Ramos (cell line): ENCODE measurements around the gene KCNG4.

Experiments used
- in situ Hi-C: fragments of 300-500 bp; cut with MboI; formaldehyde crosslinking; loops from one replicate; pipeline ENCODE4 v1.14.3; 2022; ENCODE audit warnings: low sequenced_read_pairs; ENCODE audit not compliant: unreplicated experiment

The KCNG4 gene

DNA sequence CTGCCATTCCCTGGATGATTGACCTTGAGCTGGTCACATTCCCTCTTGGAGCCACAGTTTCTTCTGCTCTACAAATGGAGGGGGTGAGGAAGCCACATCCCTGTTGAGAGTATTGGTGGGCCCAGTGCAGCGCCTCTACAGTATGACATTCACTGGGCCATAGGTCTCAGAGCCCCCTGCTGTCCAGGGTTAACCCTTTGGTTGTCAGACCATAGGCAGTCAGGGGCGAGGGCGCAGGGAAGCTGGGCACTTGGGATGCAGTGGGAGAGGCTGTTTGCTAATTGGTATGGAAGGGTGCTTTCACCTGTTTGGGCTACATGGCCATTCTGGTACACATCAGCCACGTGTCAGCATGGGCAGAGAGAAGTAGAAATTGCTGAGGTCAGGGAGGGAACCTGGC lies 27.6 kb upstream of the KCNG4 start:
- in situ Hi-C loops = no loop called here

DNA sequence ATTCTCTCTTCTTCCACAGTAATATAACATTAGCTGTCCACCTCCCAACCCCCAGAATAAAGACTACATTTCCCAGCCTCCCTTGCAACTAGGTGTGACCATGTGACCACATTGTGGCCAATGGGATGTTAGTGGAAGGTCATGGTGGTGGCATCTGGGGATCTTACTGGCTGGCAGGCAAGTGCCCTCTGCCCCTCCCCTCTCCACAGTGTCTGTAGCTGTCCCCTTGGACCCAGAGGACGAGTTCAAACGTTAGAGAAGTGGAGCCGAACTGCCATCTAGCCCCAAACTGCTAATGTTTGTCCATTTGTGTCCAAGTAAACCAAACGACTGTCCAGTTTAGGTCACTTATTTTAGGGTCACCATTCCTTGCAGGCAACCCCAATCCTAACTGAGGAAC lies 26.6 kb upstream of the KCNG4 start:
- in situ Hi-C loops = no loop called here

DNA sequence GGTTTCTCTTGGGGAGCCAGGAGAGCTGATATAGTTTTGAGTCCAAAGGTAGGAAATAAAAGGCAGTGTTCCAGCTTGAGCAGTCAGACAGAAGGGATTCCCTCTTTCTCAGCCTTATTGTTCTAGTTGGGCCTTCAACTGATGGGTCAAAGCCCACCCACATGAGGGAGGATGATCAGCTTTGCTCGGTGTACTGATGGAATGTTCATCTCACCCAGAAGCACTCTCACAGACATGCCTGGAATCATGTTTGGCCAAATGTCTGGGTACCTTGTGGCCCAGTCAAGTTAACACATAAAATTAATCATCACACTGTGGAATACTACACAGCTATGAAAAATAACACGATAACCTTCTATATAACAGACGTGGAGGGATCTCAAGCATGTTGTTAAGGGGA lies 23.1 kb upstream of the KCNG4 start:
- in situ Hi-C loops = no loop called here

DNA sequence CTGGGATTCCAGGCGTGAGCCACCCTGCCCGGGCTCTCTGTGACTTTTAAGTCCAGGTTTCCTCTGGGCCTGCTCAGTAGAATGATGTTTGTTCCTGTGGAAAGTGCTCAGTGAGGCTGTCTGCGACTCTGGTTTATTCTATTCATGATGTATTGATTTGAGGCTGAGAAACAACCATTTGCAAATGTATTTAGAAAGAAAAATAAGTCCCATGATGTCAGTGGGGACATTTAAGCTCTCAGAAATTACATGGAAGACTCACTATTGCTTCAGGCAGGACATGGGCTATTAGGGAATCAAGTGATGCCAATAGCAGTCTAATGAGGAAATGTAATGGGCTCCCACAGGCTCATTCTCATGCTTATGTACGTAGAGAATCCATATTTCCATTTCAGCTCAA lies 22.2 kb upstream of the KCNG4 start:
- in situ Hi-C loops = no loop called here

DNA sequence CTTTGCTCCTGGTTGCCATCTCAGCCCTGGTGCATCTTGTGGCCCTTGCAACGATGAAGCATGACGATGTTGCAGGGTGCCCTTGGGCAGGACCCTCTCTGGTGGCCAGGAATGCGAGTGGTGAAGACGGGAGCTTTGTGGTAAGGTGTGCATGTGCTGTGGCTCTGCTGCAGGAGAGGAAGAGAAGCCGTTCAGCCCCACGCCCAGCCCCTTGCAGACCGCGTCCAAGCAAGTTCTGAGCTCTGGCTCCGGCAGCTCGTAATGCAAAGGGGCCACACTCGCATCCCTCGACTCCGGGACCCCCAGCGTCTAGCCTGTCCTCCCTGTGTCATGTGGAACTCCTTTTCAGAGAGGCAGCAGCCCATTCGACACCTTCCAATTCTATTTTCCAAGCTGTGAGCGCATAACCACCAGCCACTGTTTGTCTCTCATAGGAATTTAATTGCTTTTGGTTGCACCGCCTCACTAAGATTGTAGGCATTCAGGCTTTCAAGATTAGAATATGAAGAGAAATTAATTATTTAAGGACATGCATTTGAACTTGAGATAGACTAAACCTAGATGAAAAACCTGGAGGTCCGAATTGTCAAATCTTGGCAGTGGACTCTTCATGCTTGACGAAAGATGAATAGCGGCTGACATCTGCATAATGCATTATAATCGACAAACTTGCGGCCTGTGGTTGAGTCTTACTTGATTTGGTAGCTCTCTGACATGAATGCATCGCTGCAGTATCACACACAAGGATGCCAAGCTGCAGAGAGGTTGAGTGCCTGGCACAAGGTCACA lies 21.1 kb upstream of the KCNG4 start:
- in situ Hi-C loops = no loop called here

DNA sequence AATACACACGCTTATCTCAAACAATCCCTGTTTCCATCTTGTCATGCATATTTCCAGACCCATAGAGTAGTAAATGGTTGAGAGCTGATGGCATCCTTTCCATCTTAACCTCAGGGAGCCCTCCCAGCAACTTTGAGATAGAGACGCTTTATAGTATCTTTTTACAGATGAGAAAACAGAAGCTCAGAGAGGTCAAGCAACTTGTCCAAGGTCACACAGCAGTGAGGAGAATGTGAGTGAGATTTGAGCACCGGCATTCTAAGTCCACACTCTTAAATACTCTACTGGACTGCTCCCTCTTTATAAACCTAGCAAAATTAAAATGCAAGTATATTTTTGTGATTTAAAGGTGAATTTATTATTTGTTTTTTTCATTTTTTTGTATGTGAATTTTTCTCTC lies 19.9 kb upstream of the KCNG4 start:
- in situ Hi-C loops = no loop called here

DNA sequence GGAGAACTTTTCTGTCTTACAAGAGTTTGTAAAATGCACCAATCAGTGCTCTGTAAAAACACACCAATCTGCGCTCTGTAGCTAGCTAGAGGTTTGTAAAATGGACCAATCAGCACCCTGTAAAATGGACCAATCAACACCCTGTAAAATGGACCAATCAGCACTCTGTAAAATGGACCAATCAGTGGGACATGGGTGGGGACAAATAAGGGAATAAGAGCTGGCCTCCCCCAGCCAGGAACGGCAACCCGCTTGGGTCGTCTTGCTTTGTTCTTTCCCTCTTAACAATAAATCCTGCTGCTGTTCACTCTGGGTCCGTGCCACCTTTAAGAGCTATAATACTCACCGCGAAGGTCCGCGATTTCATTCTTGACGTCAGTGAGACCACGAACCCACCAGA lies 18.5 kb upstream of the KCNG4 start:
- in situ Hi-C loops = no loop called here

DNA sequence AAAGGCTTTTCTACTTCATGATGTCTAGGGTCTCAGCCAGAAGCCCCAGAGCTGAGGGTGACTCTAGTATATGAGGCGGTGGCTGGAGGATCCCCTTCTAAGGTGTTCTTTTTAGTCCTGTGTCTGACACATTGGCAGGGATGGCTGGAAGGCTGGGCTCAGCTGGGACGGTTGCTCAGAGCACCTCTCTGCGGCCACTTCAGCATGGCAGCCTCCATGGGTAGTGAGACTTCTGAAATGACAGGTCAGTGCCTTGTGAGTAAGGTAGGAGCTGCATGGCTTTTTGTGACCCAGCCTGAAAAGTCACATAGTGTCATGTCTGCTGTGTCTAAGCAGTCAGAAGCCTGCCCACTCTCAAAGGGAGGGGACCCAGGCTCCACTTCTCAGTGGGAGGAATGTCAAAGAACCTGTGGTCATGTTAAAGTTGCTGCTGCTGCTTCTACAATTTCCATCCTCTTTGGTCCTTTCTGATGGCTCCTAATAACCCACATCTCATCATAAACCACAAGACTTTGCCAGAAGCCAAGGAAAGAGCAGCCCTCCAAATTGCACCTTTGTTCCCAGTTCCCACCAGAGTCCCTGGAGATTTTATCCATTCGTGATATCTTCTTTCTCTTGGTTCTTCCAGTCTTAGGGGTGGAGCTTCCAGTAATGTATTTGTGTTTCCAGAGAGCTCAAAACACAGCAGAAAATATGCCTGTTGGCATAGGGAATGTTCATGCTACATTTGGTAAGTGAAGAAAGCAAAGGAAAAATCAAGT lies 15.4 kb upstream of the KCNG4 start:
- in situ Hi-C loops = no loop called here

DNA sequence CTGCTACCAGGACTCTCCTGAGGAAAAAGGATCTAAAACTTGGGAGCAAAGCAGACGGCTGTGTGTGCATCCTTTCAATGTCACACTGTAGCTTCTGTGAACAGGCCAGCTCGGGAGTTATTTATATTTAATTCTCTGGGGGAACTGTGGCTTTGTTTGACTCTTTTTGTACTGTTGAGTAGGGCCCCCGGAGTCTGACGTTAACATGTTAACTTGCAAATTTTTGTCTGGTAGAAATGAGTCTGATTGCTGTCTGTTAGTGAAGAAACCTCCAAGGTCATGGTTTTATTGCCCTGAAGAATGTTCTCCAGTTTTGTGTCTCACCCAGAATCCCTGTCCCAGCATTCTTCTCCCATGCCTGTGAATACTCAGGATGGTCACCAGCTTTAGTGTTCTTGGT lies 14.2 kb upstream of the KCNG4 start:
- in situ Hi-C loops = no loop called here

DNA sequence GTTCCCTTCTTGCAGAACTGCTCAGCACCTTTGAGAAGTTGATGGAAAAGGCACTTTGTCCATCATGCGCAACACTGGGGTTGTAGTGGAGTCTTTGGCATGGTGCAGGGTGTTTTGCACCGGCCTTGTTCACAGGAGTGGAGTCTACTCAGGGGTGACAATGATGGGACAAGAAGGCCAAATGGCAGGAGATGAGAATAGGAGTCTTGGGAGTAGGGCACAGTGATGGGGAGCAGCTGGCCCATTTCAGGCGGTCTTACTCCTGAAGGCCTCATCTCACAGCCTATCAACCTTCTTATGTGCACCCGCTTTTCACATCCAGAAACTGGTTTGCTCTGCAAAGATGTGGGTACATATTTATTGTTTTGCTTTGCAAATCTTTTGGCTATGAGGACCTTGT lies 13.4 kb upstream of the KCNG4 start:
- in situ Hi-C loops = no loop called here

DNA sequence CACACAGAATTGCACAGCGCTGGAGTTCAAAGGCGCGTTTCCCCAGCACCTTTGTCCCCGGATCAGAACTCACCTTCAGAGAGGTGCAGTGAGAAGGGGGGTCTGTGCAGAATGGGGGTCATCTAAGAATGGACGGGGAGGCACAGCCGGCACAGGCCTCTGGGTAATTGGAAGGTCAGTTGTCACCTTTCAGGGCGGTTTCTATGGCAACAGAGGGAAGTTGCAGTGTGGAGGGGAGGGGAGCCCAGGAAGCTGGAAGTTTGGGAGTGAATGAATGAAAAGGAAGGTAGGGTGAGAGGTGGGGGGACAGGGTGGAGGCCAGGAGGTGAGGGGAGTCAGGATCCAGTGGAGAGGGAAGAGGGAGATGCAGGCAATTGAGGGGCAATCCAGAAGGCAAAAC lies 12.4 kb upstream of the KCNG4 start:
- in situ Hi-C loops = no loop called here

DNA sequence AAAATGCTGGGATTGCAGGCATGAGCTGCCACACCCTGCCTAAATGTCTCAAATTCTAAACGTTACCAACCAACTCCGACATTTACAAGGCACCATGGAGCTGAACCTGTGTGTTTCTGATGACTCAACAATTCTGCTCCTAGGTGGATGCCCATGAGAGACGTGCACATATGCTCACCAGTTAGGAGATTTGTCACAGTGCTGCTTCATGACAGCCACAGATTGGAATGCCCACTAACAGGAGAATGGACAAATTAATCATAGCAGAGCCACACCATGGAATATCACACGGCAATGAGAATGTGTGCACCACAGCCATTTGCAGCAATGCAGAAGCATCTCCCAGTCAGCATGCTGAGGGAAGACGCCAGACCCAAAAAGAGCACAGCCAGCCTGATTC lies 8.0 kb upstream of the KCNG4 start:
- in situ Hi-C loops = no loop called here

DNA sequence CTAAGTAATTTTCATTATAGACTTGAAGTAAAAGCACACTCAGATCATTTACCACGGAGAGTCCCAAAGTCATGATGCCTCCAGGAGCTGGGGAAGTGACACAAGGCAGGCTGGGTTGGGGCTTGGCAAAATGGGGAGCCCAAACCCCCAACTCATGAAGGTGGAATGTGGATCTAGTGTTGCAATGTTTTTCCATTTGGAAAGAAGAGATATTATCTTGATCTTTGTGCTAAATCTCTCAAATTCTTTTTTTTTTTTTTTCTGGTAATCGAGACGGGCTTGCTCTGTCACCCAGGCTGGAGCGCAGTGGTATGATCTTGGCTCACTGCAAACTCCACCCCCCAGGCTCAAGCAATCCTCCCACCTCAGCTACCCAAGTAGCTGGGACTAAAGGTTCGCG lies 7.5 kb upstream of the KCNG4 start:
- in situ Hi-C loops = no loop called here

DNA sequence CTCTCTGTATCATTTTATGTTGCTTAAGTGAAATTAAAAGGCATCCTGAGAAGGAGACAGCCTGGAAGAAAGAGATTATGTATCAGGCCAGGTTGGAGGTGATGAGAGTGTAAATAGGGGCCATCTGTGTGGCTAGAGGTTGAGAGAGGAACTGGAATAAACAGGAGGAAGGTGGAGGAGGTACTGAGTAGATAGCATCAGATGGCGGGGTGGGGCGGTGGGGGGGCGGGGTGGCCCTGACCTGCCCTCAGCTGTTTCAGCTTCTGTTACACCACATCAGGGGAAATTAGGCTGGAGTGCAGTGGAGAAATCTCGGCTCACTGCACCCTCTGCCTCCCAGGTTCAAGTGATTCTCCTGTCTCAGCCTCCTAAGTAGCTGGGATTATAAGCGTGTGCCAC lies 6.9 kb upstream of the KCNG4 start:
- in situ Hi-C loops = no loop called here

DNA sequence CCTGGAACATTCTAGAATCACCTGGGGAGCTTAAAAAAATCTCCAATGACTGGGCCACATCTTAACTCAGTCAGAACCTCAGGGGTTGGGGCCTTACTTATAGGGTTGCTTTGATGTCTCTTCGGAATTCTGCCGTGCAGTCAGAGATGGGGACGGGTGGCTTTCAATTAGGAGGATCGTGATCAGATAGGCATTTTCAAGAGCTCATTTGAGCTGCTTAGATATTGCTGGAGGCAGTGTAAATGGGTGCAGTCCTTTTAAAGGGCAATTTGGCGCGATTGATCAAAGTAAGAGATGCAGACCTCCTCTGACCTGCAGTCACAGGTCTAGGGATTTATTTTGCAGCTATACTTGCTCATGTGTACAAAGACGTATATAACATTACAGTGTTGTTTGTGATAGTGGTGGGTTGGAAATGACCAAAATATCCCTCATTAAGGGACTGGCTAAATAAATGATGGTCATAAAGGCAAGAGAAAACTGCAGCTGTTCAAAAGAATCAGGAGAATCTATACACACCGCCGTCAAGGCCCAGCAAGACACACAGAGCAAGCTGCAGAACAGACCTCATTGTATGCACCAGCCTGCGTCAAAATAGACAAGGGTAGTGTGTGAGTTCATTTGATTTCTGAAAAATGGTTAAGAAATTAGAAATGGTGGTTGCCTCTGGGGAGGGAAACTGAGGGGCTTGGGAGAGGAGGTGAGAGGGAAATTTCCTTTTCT lies 6.3 kb upstream of the KCNG4 start:
- in situ Hi-C loops = no loop called here

DNA sequence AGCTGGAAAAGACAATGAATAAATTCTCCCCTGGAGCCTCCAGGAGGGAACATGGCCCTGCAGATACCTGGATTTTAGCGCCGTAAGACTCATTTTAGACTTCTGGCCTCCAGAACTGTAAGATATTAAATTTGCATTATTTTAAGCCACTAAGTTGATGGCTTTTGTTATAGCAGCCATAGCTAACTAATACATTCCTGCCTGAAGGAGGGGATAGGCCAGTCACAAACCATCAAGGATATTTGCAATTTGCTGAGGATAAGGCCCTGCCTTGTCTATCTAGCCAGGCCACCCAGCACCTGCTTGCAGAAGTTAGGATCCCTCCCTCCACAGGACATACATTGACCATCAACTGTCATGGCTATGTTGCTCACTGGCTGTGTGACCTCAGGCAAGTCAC lies 4.9 kb upstream of the KCNG4 start:
- in situ Hi-C loops = no loop called here

DNA sequence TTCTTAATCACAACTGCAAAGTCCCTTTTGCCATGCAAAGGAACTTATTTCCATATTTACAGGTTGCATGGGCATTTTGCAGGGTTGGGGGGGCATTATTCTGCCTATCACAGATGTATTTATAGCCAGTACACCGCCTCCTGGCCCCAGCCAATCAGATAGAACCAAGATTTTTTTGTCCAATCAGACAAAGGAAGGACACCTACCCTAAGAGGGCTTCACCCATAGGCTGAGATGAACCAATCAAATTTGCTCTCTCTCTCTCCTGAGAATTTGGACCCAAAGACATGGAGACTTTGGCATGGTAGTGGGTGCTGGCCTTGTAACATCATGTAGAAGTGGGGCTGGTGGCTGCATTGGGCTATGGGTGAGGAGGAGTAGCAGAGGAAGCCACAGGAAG lies 3.9 kb upstream of the KCNG4 start:
- in situ Hi-C loops = no loop called here

DNA sequence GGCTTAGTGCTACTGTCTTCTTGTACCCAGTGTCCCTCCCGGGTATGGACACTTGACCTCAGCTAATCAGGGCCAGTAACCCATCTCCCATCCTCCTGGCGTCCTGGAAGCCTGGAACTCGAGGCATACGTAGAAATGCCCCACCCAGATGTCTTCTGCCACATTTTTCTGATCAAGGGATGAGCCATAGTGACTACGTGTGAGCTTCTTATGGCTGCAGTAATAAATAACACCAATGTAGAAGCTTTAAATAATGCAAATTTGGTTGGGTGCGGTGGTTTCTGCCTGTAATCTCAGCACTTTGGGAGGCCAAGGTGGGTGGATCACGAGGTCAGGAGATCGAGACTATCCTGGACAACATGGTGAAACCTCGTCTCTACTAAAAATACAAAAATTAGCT lies 3.0 kb upstream of the KCNG4 start:
- in situ Hi-C loops = no loop called here

DNA sequence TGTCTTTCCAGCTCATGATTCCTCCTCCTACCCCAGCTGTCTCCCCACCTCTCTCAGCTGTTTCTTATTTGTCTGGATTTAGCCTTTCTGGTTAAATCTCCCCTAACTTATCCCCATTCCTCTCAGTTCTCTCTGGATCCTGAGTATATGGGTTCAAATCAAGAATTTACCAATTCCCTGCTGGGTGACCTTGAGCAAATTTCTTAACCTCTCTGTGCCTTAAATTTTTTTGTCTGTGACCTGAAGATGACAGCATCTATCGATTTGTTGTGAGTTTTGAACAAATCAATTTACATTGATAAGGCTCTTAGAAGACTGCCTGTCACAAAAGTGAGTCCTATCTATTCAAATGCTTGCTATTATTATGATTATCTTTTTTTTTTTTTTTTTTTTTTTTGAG lies 2.0 kb upstream of the KCNG4 start:
- in situ Hi-C loops = no loop called here

DNA sequence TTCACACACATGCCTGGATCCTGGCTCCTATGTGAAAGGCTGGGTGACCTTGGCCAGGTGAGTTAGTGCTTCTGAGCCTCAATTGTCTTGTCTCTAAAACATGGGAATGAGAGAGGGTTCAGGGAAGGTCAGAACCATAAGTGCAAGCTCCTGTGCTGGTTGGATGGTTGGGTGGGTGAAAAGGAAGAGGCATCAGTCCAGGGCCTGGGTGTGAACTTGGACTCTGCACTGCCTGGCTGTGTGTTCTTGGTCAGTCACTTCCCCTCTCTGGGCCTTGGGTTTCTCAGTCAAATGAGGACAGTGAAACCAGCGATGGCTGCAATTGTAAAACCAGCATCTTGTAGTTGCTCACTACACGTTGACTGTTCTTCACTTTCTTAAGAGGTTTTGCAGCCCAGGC lies 643 bp upstream of the KCNG4 start:
- in situ Hi-C loops = no loop called here

DNA sequence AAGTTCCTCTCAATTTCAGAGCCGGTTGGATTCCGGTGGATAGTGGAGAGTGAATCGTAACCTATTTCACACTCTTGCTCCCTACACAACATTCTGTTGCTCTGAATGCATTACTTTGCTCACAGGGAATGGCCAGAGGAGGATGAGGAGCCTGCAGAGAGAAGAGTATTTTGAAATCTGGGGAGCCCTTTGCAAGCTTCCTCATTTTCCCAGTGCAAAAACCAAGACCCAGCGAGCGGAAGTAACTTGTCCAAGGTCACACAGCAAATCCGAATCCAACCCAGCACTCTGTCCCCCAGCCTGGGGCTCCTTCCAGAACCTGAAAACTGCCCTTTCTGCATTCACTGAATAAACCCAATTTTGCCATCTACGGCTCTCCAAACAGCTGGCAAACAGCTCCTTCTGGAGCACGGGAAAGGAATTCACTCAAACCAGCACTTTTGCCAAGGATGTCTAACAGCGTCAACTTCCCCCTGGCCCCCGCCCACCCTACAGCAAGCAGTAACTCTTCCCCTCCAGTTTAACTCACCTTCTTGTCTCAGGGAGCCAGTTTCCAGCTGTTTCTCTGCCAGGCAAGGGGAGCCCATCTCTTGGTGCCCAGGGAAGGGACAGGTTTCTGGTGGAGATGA lies 557 bp downstream of the KCNG4 start:
- in situ Hi-C loops = no loop called here
